KMS-11 (cell line): Measurements from ENCODE around the gene DNM3.

Source experiments
- H2AFZ ChIP-seq: fragments of 200-600 bp; sonication (generic); 2 replicates; pipeline ENCODE4 v1.6.1; 2016; ENCODE audit warnings: antibody characterized with exemption, mixed run types, low read depth
- H3K27ac ChIP-seq: fragments of 200-600 bp; sonication (generic); 2 replicates; pipeline ENCODE4 v1.6.1; 2016; ENCODE audit warnings: mild to moderate bottlenecking, mixed run types
- H3K27me3 ChIP-seq: fragments of 200-600 bp; sonication (generic); 2 replicates; pipeline ENCODE4 v1.6.1; 2017; ENCODE audit warnings: mild to moderate bottlenecking, low read depth, mixed run types, moderate library complexity; ENCODE audit not compliant: insufficient read depth
- H3K36me3 ChIP-seq: fragments of 200-600 bp; sonication (generic); 2 replicates; pipeline ENCODE4 v1.6.1; 2017; ENCODE audit warnings: mild to moderate bottlenecking, mixed run types; ENCODE audit not compliant: insufficient read depth
- H3K4me1 ChIP-seq: fragments of 200-600 bp; sonication (generic); 2 replicates; pipeline ENCODE4 v1.6.1; 2016; ENCODE audit warnings: mild to moderate bottlenecking, low read depth, mixed run types; ENCODE audit not compliant: poor library complexity, severe bottlenecking
- H3K4me2 ChIP-seq: fragments of 200-600 bp; sonication (generic); 2 replicates; pipeline ENCODE4 v1.7.0; 2016; ENCODE audit warnings: mild to moderate bottlenecking, mixed run types
- H3K4me3 ChIP-seq: fragments of 200-600 bp; sonication (generic); IDR thresholded peaks from 2 replicates; pipeline ENCODE4 v1.6.1; 2017; ENCODE audit warnings: low read depth, low read length, mixed read lengths; ENCODE audit not compliant: insufficient read depth
- H3K79me2 ChIP-seq: fragments of 200-600 bp; sonication (generic); 2 replicates; pipeline ENCODE4 v1.6.1; 2016; ENCODE audit warnings: low read depth, mixed run types; ENCODE audit not compliant: insufficient read depth
- H3K9ac ChIP-seq: fragments of 200-600 bp; sonication (generic); 2 replicates; pipeline ENCODE4 v1.6.1; 2016; ENCODE audit warnings: mild to moderate bottlenecking, mixed run types
- H4K20me1 ChIP-seq: fragments of 200-600 bp; sonication (generic); 2 replicates; pipeline ENCODE4 v1.6.1; 2016; ENCODE audit warnings: mild to moderate bottlenecking, mixed run types; ENCODE audit not compliant: insufficient read depth
- CTCF ChIP-seq: fragments of 200-600 bp; sonication (generic); conservative IDR thresholded peaks from 2 replicates; pipeline ENCODE4 v1.6.1; 2017; ENCODE audit warnings: low read depth, mild to moderate bottlenecking, antibody characterized with exemption, low read length, moderate library complexity, mixed read lengths

The DNM3 gene

GRCh38 chr1:172340520-172340919, 499.2 kb downstream of the DNM3 start:
- Histone ChIP-seq H3K27ac (no peak overlapping the region), H3K36me3 (no peaks in the 10 kb centered on the region), H4K20me1 (no peaks in the 10 kb centered on the region), H3K4me3 (no peak overlapping the region), H3K79me2 (no peaks in the 10 kb centered on the region), H3K4me2 (no peak overlapping the region), H3K27me3 (no peaks in the 10 kb centered on the region), H3K9ac (no peak overlapping the region), H2AFZ (no peak overlapping the region), H3K4me1 (peaks cover 32% of the 10 kb centered on the region)
- TF ChIP-seq CTCF = no peak

- Histone ChIP-seq H3K27me3 (no peaks in the 10 kb centered on the region), H3K4me3 (no peak overlapping the region), H3K36me3 (no peaks in the 10 kb centered on the region), H2AFZ (no peak overlapping the region), H3K79me2 (no peaks in the 10 kb centered on the region), H3K4me2 (no peak overlapping the region), H3K9ac (no peak overlapping the region), H3K27ac (no peak overlapping the region), H4K20me1 (no peaks in the 10 kb centered on the region), H3K4me1 (peaks cover 35% of the 10 kb centered on the region)
- TF ChIP-seq CTCF = no peak
Measured at GRCh38 chr1:172341697-172342096, 500.4 kb downstream of the DNM3 start.

- H3K27ac ChIP-seq = no peak overlapping the region
Measured at GRCh38 chr1:172342584-172343239, 501.4 kb downstream of the DNM3 start.

DNA sequence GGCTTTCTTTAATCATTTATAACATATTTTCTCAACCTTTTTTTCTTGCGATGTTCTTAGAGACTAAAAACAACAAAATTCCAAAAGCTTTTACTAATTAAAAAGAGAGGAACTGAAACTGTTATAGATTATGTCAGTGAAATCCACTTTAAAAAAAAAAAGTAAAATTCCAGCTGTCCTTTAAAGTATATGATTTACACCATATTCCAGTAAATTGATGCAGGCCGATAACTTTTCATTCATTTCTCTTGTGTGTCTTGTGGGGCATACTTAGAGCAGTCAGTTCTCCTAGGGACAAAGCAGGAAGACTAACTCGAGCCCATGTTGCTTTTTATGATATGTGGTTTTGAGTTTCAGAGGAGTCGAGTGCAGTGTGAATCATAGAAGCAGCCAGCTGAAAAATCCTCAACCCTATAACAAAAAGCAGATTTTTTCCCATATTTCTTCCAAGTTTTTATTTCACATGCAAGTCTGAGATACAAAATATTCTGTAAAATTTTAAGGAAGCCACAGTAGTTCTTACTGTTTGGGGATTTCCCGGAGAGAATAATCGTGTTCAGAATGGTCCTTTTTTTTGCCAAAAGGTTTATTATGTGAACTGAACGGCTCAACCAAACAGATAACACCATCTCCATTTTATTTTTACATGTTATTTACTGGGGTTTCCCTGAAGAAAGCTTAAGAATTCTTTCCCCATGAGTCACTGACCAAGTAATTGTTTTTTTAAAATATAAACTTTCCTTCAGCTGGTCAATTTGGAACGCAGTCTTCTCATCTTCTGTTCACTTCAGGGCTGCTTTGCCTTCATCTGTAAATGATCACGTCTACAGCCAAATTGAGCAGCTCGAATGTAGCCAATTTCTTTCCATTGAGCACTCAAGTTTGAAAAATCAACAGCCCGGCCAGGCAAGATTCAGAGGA, 502.2 kb downstream of the DNM3 start:
- Histone ChIP-seq H3K4me3 (no peak overlapping the region), H3K27ac (no peak overlapping the region)

More at GRCh38 chr1:172342584-172343239, 501.4 kb downstream of the DNM3 start:
- peaks cover 35% of the 10 kb centered on the region for H3K4me1 ChIP-seq
- peak overlapping the region; percentile 41; the same call in 1 of the 2 replicates for H3K4me2 ChIP-seq
- H3K79me2 ChIP-seq = no peaks in the 10 kb centered on the region
- H3K27me3 ChIP-seq = no peaks in the 10 kb centered on the region
- H4K20me1 ChIP-seq = no peaks in the 10 kb centered on the region
- no peaks in the 10 kb centered on the region for H3K36me3 ChIP-seq
- no peak overlapping the region for H2AFZ ChIP-seq
- no peak for TF ChIP-seq CTCF
- H3K9ac ChIP-seq = no peak overlapping the region
- H3K4me3 ChIP-seq = no peak overlapping the region

More for the DNA sequence above, 502.2 kb downstream of the DNM3 start:
- H3K9ac ChIP-seq = no peak overlapping the region
- H4K20me1 ChIP-seq = no peaks in the 10 kb centered on the region
- TF ChIP-seq CTCF = no peak
- H3K36me3 ChIP-seq = no peaks in the 10 kb centered on the region
- H3K4me2 ChIP-seq = peak overlapping the region; percentile 41
- no peaks in the 10 kb centered on the region for H3K27me3 ChIP-seq
- 0 out of 2 replicates have a peak overlapping the region, but pooled peaks have one; percentile 2 for H2AFZ ChIP-seq
- no peaks in the 10 kb centered on the region for H3K79me2 ChIP-seq
- peaks cover 35% of the 10 kb centered on the region for H3K4me1 ChIP-seq
